SKM-1 treated with dmso at 0.1 percent for 144 hours (cell line): ENCODE data around the gene LPIN1.
"Not testable (repeated sequence)": the region's sequence is repeated elsewhere in the genome, so short reads cannot be mapped to it uniquely, and the experiment has no call there.

Experiments used
- DNase-seq: peaks from one replicate; lab custom pipeline; 2025; ENCODE audit not compliant: unreplicated experiment; lab: John Stamatoyannopoulos, UW

Gene LPIN1

GRCh38 chr2:11807156-11808015 is 61.0 kb downstream of the LPIN1 start:
- DNase-seq = no peak

GRCh38 chr2:11808016-11808400 is 61.6 kb downstream of the LPIN1 start:
- no peak for DNase-seq

GRCh38 chr2:11809586-11810236 is 63.3 kb downstream of the LPIN1 start:
- no peak for DNase-seq

- DNase-seq = no peak
Measured at GRCh38 chr2:11810237-11810977, 64.0 kb downstream of the LPIN1 start.

GRCh38 chr2:11811036-11811654 is 64.7 kb downstream of the LPIN1 start:
- no peak for DNase-seq

GRCh38 chr2:11812466-11813248 is 66.2 kb downstream of the LPIN1 start:
- no peak for DNase-seq

- not testable (repeated sequence) for DNase-seq
Measured at GRCh38 chr2:11813345-11813744, 66.9 kb downstream of the LPIN1 start.

GRCh38 chr2:11813951-11814350 is 67.5 kb downstream of the LPIN1 start:
- no peak for DNase-seq

- no peak for DNase-seq
Measured at GRCh38 chr2:11814979-11815510, 68.6 kb downstream of the LPIN1 start.

- DNase-seq = not testable (repeated sequence)
Measured at GRCh38 chr2:11816935-11817334, 70.5 kb downstream of the LPIN1 start.

- no peak for DNase-seq
Measured at GRCh38 chr2:11819235-11819729, 72.8 kb downstream of the LPIN1 start.

- no peak for DNase-seq
Measured at GRCh38 chr2:11820650-11821049, 74.2 kb downstream of the LPIN1 start.

- no peak for DNase-seq
Measured at GRCh38 chr2:11821705-11822104, 75.3 kb downstream of the LPIN1 start.

GRCh38 chr2:11822359-11822745 is 75.9 kb downstream of the LPIN1 start:
- not testable (repeated sequence) for DNase-seq

- DNase-seq = no peak
Measured at GRCh38 chr2:11822746-11823451, 76.5 kb downstream of the LPIN1 start.

- DNase-seq = no peak
Measured at GRCh38 chr2:11824901-11825828, 78.7 kb downstream of the LPIN1 start.

- no peak for DNase-seq
Measured at GRCh38 chr2:11827547-11827946, 81.1 kb downstream of the LPIN1 start.

- no peak for DNase-seq
Measured at GRCh38 chr2:11828933-11829323, 82.5 kb downstream of the LPIN1 start.
